Measurements from ENCODE around the gene ZNF513.

DNA sequence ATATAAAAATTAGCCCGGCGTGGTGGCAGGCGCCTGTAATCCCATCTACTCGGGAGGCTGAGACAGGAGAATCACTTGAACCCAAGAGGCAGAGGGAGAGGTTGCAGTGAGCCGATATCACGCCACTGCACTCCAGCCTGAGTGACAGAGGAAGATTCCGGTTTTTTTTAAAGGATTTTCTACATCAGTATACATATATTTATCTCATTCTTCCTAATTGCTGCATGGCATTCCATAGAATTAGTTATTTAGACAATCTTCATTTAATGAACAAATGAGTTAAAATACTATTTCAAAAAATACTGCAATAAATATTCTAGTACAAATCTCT lies 26.0 kb downstream of the ZNF513 start:
- no peak for TF ChIP-seq POLR2AphosphoS5 (IDR thresholded peaks at IDR 0.05; ENCODE audit: low read depth, low read length)
- TF ChIP-seq POLR2A (IDR thresholded peaks at IDR 0.05; ENCODE audit: low read depth, low read length): no peak
- no peak for TF ChIP-seq TAF1 (IDR thresholded peaks at IDR 0.05; ENCODE audit: borderline replicate concordance, low read depth, low read length)
